Kasumi-1 (cell line): ENCODE measurements around the gene RBM19.

ENCODE experiments used
- DNase-seq, 2 experiments: peaks; one replicate each; lab custom pipeline; 2025; lab: John Stamatoyannopoulos, UW

Gene RBM19

GRCh38 chr12:113882690-113883089, 83.4 kb downstream of the RBM19 start:
- DNase-seq: no peak

- no peak for DNase-seq
Observed at GRCh38 chr12:113880988-113881962, 84.8 kb downstream of the RBM19 start.

- DNase-seq: no peak
Observed at GRCh38 chr12:113880326-113880725, 85.8 kb downstream of the RBM19 start.

GRCh38 chr12:113879658-113880057, 86.5 kb downstream of the RBM19 start:
- DNase-seq: no peak

- no peak for DNase-seq
Observed at GRCh38 chr12:113877607-113878006, 88.5 kb downstream of the RBM19 start.

- DNase-seq: no peak
Observed at GRCh38 chr12:113876160-113876559, 90.0 kb downstream of the RBM19 start.

GRCh38 chr12:113875691-113876090, 90.4 kb downstream of the RBM19 start:
- DNase-seq: peak; percentile 9 to 11

GRCh38 chr12:113874999-113875561, 91.0 kb downstream of the RBM19 start:
- no peak for DNase-seq

GRCh38 chr12:113874326-113874725, 91.8 kb downstream of the RBM19 start:
- DNase-seq: no peak

GRCh38 chr12:113873740-113874139, 92.4 kb downstream of the RBM19 start:
- no peak for DNase-seq

GRCh38 chr12:113870890-113871289, 95.2 kb downstream of the RBM19 start:
- no peak for DNase-seq

GRCh38 chr12:113870035-113870434, 96.1 kb downstream of the RBM19 start:
- DNase-seq: no peak

GRCh38 chr12:113868365-113868764, 97.8 kb downstream of the RBM19 start:
- DNase-seq: no peak

- peak; percentile 4 to 32 for DNase-seq
Observed at GRCh38 chr12:113867258-113867657, 98.9 kb downstream of the RBM19 start.

- DNase-seq: no peak
Observed at GRCh38 chr12:113866496-113866895, 99.6 kb downstream of the RBM19 start.

GRCh38 chr12:113863455-113863845, 102.7 kb downstream of the RBM19 start:
- no peak for DNase-seq

- peak; percentile 78 to 81 for DNase-seq
Observed at GRCh38 chr12:113862590-113863454, 103.3 kb downstream of the RBM19 start.

GRCh38 chr12:113861708-113862312, 104.3 kb downstream of the RBM19 start:
- no peak for DNase-seq

GRCh38 chr12:113860950-113861349, 105.2 kb downstream of the RBM19 start:
- no peak for DNase-seq

GRCh38 chr12:113860059-113860820, 105.9 kb downstream of the RBM19 start:
- no peak for DNase-seq

- peak; percentile 48 to 52 for DNase-seq
Observed at GRCh38 chr12:113858841-113859386, 107.2 kb downstream of the RBM19 start.
